ENCODE measurements around the gene UCN2. TPM values are rescaled to one million over a fixed set of nuclear protein-coding genes. Genes with fewer than 3 reads are reported as not detected.
"Not testable (repeated sequence)": the region's sequence is repeated elsewhere in the genome, so short reads cannot be mapped to it uniquely, and the experiment has no call there.

The UCN2 gene
- total and polyA plus RNA-seq, 2 of the 8 experiments (the other 6 are each of a cell fraction or from before 2014, with no cell fraction given): 0.14 TPM; not detected in 1

DNA sequence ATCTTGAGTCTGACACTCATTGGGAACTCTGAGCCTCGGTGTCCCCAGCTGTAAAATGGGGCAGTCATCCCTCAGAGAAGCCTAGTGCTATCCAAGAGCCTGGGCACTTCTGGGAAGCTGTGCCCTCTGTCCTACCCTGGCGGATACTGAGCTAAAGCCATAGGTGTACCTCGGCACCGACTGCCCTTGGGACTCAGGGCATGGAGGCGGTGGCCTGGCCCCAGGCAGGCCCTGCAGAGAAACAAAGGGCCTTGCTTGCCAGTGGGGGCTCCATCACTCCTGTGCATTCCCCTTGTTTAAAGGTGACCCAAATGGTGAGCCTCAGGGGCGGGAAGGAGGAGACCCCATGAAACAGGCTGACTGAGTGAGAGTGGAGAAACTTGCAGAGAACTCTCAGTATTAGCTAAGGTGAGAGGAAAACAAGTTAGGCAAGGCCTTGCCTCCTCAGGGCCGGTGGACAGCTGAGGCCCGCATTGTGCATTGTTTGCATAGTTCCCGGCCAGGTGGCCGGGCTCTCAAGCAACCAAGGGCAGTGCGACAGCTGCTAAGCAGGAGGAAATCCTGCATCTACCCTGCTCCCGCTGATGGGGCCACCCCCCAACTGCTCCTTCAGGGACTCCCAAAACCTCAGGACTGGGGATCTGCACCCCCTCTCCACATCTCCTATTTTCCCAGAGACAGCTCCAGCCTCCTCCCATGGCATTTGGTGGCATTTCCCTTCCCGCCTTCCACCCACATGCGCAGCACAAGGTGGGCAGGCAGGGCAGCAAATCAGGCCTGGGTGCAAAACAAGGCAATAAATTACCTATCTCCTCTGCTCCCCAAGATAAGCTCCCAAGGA is 11.2 kb downstream of the UCN2 start (continued):
- TF ChIP-seq GABPA (IDR thresholded peaks at IDR 0.05; ENCODE audit: borderline replicate concordance, insufficient read depth, low read length): no peak
- TF ChIP-seq, protein P1, sequence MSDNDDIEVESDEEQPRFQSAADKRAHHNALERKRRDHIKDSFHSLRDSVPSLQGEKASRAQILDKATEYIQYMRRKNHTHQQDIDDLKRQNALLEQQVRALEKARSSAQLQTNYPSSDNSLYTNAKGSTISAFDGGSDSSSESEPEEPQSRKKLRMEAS (IDR thresholded peaks at IDR 0.05): peak; percentile 38; the same call in 1 of the 2 replicates

GRCh38 chr3:48551651-48552050 is 11.9 kb downstream of the UCN2 start:
- not testable (repeated sequence) for H3K9ac ChIP-seq (replicated peaks in 1 of 4; ENCODE audit: extremely low read depth in 1 of 4, low read depth in 3 of 4, low read length in 3 of 4); H3K14ac ChIP-seq (ENCODE audit: insufficient read length); H2BK15ac ChIP-seq (ENCODE audit: low read length); H3K4ac ChIP-seq (replicated peaks; ENCODE audit: insufficient read length, low read depth, low read length); H4K8ac ChIP-seq (ENCODE audit: extremely low read depth, insufficient read depth, low read length); H3K4me2 ChIP-seq (ENCODE audit: insufficient read depth in 1 of 2, low read depth in 2 of 2, low read length in 2 of 2); H3K9me3 ChIP-seq (ENCODE audit: insufficient read depth in 2 of 2, low read depth in 1 of 2, low read length in 1 of 2); H3K36me3 ChIP-seq (ENCODE audit: control insufficient read depth in 2 of 4, insufficient read depth in 4 of 4, low read length in 3 of 4); H4K91ac ChIP-seq (replicated peaks; ENCODE audit: insufficient read length, low read length); DNase-seq (ENCODE audit: low read depth in 1 of 2, low spot score in 2 of 2); H2AK5ac ChIP-seq (ENCODE audit: low read depth, low read length); H4K5ac ChIP-seq (ENCODE audit: insufficient read length, low read depth, low read length); H3K18ac ChIP-seq (ENCODE audit: extremely low read depth, low read length); H2BK120ac ChIP-seq (replicated peaks; ENCODE audit: low read depth, low read length); H2AFZ ChIP-seq (ENCODE audit: low read length); H3K4me3 ChIP-seq (ENCODE audit: extremely low read depth in 1 of 4, insufficient read depth in 2 of 4, low read depth in 3 of 4, low read length in 4 of 4); H3K23ac ChIP-seq (ENCODE audit: insufficient read length); H3K56ac ChIP-seq (replicated peaks; ENCODE audit: insufficient read length, low read depth, low read length); H2BK5ac ChIP-seq (ENCODE audit: low read depth, low read length); H2BK12ac ChIP-seq (ENCODE audit: low read depth, low read length); H3K27ac ChIP-seq (ENCODE audit: low read depth, low read length); H3K27me3 ChIP-seq (replicated peaks in 1 of 4; ENCODE audit: control insufficient read depth in 3 of 4, extremely low read depth in 1 of 4, insufficient read depth in 3 of 4, low read length in 3 of 4); H3K23me2 ChIP-seq (ENCODE audit: low read depth, low read length); H2BK20ac ChIP-seq (ENCODE audit: low read length); H4K20me1 ChIP-seq (replicated peaks in 1 of 2; ENCODE audit: control insufficient read depth in 1 of 2, insufficient read depth in 2 of 2, low read length in 2 of 2); FAIRE-seq
- ChIA-PET CTCF (ENCODE audit: partially characterized antibody) (interaction anchor here (0.9 to 5.4 kb wide), 9 partner anchors 10 to 119 kb away, joined by 3 to 67 read pairs (median 9); partner anchors contain the start of genes SLC26A6 and UQCRC1), POLR2A (ENCODE audit: partially characterized antibody) (interaction anchor here (0.9 to 6.0 kb wide), 6 partner anchors 12 to 111 kb away, joined by 3 to 34 read pairs (median 4); partner anchors contain the start of genes CCDC51, CELSR3, TMA7 and UCN2)
- 92% methylated on average over 7 of the region's 7 CpGs; no CpG with 5 or more reads in 1 of the 2 experiments for WGBS, 2 experiments (ENCODE audit: extremely low coverage in 1 of 2, insufficient coverage in 1 of 2, insufficient read length in 1 of 2, insufficient replicate concordance in 2 of 2, low coverage in 1 of 2, low lambda C conversion rate in 2 of 2, missing lambda C conversion rate in 1 of 2)
- H3K4me1 ChIP-seq (replicated peaks in 1 of 4; ENCODE audit: control insufficient read depth in 3 of 4, insufficient read depth in 4 of 4, low read length in 3 of 4): peaks cover 0 to 12% (median 7%) of the 10 kb centered on the region in 4 experiments; a peak in 6 of 7 replicates
- peaks cover 11% of the 10 kb centered on the region for H3K79me1 ChIP-seq (ENCODE audit: low read depth, low read length)
- peaks cover 0 to 27% of the 10 kb centered on the region in 2 experiments; a peak in 1 of 4 replicates for H3K79me2 ChIP-seq (ENCODE audit: control insufficient read depth in 1 of 2, insufficient read depth in 2 of 2, low read length in 2 of 2)

Measured in H1 (cell line).